Measurements from ENCODE around the gene IFT27.

The IFT27 gene

DNA sequence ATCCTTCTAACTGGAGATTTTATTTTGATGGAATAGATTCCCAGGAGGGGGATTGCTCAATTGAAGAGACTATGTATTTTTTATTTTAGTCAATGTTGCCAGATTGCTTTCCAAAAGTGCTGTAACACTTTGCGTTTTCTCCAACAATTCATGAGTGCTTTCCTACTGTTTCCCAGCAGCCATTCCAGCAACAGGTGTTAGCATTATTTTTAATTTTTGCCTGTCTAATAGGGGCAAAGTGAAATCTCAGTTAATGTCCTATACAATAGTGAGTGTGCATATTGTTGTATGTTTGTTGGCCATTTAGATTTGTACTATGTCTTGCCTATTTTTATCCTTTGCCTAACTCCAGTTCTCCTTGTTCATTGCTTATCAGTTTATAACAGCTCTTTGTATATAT, 60.3 kb downstream of the IFT27 start:
- no peak for DNase-seq

DNA sequence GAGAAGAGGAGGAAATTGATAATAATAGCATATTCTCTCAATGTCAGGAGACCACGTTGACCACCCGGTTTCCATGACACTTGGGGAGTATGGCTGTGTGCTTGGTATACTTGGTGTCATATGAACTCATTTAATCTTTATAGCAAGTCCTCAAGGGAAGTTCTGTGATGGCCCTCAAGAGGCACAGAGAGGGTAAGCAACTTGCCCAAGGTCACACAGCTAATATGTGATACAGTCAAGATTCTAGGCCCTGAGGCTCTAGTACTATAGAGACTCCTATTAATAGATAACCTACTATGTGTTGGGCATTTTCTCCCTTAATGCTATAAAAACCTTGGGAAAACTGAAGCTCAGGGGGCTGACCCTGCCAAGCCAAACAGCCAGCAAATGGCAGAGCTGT, 61.8 kb downstream of the IFT27 start:
- DNase-seq: no peak

DNA sequence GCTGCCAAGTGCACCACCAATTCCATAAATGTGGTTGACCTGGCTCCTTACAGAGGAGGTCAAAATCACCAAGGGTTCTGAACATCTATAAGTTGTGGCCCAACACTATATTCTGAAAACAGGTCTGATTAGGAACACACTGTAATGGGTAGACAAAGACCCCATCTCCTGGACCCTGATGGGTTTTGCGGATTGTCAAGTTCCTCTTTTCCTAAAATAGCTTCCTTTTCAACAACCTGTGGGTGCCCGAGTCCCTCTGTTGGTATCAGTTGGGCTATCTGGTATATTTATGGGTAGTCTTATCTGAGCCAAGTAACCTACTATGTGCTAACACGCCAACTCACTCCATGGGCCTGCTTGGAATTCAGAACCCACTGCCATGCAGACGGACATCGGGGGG, 62.5 kb downstream of the IFT27 start:
- no peak for DNase-seq

All from activated naive CD4-positive, alpha-beta T cell (primary cell).